Inflammatory macrophage (primary cell): ENCODE data around the gene PTPRE.

Experiments
- DNase-seq, 2 donors: peaks; one replicate each; pipeline ENCODE4 v3.0.0-alpha.2; 2020 to 2022

The PTPRE gene

GRCh38 chr10:128001363-128001745, 94.5 kb downstream of the PTPRE start:
- no peak for DNase-seq

DNA sequence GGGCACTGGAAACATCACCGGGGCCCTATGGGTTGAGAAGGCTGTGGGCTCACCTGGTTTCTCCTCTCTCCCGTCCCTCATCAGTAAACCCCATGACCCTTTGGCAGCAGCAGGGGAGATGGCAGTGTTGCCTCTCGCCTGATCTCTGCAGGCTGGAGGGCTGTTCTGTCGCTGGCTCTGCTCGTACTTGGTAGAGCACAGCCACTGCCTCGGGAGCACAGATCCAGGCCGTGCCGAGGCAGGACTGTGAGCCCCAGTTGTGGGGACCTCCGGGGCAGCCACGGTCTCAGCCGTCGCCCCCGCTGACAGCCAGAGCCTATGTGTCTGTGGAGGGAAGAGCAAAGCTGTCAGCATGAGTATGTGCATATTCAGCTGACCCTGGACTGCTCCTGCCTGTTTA, 94.9 kb downstream of the PTPRE start:
- DNase-seq: no peak

DNA sequence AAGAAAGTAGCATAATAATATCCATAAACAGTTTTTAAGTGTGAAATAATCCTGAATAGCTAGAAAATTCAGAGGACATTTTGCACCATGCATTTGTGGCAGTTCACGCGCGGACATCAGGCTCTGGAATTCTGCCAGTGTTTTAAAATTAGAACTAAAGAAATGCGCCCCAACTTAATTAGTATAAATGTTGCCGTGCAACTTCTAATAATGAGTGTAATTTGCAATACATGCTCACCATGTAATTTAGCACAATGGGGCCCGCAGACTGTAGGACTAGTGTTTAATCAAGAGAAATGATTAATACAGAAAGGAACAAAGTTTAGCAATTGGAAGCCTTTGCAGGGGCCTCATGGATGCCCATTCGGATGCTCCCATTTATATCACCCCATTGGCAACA, 96.6 kb downstream of the PTPRE start:
- no peak for DNase-seq

- no peak for DNase-seq
Observed at GRCh38 chr10:128005858-128006257, 99.0 kb downstream of the PTPRE start.

DNA sequence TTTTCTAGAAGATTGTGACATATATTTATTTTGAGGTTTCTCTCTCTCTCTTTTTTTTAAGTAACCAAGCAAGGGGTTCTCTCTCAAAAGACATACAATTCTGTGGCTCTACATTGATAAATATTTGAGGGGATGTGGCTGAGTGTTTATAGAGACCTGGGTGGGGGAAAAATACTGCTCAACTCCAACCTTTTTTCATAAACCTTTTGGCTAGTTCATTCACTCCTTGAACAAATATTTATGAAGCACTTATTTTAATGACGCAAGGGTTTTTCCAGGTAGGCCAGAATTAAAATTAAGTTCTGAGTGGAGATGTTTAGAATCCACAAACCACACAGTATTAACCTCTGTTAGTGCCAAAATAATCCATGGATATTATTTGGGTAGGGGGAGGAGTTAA, 100.2 kb downstream of the PTPRE start:
- no peak for DNase-seq

DNA sequence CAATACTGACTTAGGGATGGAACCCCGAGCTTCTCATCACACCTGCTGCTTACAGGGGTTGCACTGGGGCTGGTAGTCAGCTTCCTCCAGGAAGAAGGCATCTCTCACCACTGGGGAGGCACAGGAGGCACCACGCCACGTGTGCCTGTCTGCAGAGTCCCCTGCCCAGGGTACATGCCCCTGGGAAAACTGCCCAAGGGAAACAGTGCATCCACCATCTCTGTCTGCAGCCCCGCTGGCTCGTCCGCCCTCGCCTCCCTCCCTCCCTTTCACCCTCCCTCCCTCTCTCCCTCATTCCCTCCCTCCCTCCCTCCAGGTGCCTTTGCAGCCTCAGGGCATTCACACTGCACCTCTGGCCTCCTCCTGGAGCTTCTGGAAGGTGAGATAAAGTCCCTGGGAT, 101.1 kb downstream of the PTPRE start:
- DNase-seq: no peak

DNA sequence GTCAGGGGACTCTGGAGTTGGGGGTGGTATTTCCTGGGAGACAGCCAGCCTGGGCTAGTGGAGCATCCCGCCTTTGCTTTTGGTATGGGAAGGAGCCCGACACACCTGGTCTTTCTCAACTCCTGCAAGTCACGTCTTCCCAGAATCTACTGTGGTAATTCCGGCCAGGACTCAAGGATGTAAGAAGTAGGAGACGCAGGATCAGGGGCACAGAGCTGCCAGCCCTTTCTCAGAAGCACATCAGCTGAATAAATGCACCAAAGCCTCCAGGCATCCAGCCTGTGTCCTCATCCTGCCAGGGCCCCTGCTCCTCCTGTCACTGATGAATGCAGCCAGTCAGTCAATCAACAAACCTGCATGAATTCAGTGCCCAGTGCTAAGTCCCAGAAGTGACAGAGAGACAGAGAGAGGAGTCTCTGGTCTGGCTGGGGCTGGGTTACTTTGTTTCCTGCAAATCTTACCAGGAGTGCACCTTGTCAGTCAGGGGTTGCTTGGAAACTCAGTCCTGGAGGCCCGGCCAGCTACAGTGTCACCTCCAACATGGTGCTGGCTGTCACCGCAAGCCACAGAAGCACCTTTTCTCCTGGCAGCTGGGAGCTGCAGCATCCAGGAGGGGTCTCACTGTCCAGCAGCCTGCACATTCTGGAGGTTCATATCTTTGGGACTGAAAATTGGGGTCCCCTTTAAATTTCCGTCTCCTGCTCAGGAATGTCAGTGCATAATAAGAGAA, 101.8 kb downstream of the PTPRE start:
- no peak for DNase-seq

DNA sequence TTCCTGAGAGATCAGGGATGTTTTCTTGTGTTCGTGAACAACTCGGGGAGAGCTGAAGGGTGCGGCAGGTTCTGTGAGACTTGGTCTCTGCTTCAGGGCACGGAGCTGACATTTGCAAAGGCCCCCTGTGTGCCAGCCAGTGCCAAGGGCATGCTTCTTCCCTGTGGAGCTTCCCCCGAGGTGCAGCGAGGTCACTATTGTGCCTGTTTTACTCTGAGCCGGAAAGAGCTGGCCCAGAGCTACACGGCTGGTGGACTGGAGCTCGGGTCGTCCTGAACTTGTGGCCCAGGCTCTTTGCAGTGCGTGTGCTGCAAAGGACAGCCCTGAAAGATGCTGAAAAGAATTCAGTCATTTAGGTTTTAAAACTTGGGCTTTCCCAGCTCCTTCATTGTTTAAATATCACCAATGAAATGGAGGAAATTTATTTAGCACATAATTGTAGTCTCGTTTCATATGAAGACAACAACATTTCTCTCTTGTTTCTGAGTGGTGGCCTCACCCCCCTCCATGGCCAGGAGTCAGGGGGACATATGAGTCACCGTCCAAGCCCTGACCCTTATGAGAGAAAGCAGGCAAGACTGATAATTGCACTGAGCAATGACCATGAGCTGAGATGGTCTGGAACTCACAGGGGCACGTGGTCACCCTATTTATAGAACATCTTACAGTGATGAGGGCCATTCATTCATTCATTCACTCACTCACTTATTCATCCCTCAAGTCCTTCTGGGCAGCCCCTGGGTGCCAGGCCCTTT, 102.6 kb downstream of the PTPRE start:
- no peak for DNase-seq

GRCh38 chr10:128011059-128011979, 104.4 kb downstream of the PTPRE start:
- DNase-seq: peak; percentile 81 to 83

DNA sequence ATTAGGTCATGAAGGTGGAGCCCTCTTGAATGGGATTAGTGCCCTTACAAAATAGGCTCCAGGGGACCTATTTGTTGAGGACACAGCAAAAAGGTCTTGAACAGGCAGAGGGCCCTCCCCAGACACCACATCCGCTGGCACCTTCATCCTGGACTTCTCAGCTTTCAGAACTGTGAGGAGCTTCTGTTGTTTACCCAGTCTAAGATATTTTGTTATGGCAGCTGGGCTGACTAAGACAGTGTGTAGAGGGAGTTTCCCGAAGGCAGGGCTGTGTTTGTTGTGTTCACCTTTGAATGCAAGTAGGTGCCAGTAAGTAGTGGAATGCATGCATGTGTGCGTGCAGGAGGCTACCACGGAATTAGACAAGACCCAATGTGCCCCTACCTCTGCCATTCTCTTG, 106.7 kb downstream of the PTPRE start:
- no peak for DNase-seq

DNA sequence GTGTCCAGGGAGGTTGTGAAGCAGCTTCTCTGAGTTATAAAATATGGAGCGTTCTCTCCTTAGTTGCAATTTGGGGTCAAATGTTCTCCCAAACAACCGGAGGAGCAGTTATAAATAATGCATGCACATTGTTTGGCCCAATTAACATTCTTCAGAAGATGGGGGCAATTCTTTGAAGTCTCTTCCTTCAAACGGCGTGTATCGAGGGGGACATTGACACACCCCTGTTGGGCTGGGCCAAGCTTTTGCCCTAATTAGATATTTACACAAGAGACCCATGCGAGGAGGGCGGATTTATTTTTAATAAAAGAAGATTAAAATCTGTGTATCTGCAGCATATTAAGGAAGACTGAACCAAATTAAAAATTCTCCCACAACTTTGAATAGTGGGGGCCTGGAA, 107.3 kb downstream of the PTPRE start:
- DNase-seq: no peak

DNA sequence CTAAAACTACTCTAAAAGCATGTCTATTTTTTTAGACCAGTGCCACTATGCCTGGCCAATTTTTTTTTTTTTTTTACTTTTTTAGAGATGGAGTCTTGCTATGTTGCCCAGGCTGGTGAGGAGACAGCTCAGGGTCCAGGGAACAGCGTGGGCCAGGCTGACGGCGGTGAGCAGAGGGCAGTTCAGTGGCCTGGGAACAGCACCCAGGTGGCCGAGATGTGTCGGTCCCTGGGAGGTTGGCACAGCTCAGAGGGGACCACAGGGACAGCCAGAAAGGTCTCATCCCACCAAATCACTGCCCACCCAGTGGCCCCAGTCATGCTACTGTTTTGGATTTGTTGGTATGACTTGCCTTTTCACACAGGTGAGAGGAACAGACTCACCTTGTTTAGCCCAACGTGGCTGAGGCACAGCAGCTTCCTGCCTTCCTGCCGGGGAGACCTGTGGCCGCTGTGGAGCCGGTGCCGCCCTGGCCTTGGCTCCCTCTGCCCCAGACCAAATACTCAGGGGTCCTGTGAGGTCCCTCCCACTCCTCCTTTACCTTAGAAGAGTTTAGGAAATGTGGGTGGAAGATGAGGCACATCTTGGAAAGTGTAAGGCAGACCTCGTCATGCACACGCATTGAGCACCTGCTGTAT, 109.6 kb downstream of the PTPRE start:
- DNase-seq: no peak

DNA sequence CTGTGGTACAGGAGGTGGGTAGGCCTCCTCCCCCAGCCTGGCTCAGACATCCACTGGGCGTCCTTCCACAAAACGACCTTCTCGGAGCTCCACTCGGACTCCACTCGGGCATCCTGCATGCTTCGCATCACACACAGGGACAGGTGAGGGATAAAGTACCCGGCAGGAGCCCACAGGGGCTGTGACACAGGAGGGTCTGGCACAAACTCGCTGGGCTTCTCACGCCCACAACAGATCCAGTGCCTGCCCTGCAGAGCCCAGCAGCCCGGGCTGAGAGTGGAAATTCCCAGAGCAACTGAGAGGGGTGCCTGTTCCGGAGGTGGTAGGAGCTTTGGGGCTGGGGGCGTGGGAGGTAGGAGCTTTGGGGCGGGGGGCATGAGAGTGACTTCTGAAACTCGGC, 110.9 kb downstream of the PTPRE start:
- DNase-seq: no peak

- DNase-seq: no peak
Observed at GRCh38 chr10:128018236-128018635, 111.3 kb downstream of the PTPRE start.

- DNase-seq: no peak
Observed at GRCh38 chr10:128018691-128019090, 111.8 kb downstream of the PTPRE start.

DNA sequence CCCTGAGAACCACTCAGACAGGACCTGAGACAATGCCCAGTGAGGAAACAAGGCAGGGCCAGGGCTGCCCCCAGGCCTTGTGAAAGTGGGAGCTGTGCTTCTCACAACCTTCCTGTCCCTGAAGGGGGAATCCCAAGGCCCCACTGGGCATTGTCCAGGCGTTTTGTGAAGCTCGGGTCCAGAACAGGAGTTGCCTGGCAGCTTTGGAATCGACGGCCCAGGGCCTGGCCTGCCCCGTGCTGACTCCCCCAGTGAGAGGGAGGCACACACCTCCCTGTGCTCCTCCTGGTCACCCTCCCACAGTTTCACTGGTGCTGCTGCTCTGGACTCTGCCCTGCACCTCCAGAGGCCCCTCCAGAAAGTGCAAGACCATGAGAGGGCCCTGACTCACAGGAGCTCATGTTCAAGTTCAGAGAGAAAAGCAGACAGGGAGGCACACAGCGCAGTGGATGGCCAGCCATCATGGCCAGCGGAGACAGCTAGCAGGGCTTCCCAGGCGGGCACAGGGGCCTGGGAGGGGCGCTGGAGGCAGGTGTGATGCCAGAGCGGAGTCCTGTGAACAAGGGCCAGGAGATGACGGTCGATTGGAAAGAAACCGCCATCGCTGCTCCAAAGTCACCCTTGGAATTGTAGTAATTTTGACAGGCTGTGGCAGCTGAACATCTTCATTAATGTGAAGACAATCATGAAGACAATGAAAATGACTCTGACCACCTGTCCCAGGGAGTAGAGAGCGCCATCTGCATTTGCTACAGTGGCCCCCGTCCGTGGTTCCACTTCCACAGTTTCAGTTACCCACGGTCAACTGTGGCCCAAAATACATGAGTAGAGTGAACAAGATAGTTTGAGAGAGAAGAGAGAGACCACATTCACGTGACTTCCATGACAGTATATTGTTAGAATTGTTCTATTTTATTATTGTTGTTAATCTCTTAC, 115.6 kb downstream of the PTPRE start:
- DNase-seq: no peak

- no peak for DNase-seq
Observed at GRCh38 chr10:128024426-128024825, 117.5 kb downstream of the PTPRE start.

GRCh38 chr10:128025437-128025836, 118.5 kb downstream of the PTPRE start:
- DNase-seq: no peak

DNA sequence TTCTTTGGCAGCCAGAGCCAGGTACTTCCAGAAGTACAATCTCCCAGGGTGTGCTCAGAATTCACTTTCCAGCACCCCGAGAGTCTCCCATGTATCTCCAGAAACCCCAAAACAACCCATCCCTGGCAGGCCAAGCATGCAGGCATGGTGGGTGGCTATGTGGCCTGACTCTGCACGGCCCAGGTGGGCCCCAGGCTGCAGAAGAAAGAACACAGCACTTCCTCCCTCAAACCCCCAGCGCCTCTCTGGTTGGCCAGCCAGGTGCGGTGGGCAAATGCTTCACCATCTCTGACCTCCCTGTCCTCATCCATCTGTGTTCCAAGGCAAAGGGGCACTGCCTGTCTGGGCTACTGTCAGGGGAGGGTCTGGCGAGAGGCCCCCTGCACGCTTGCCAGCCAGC, 119.0 kb downstream of the PTPRE start:
- no peak for DNase-seq

DNA sequence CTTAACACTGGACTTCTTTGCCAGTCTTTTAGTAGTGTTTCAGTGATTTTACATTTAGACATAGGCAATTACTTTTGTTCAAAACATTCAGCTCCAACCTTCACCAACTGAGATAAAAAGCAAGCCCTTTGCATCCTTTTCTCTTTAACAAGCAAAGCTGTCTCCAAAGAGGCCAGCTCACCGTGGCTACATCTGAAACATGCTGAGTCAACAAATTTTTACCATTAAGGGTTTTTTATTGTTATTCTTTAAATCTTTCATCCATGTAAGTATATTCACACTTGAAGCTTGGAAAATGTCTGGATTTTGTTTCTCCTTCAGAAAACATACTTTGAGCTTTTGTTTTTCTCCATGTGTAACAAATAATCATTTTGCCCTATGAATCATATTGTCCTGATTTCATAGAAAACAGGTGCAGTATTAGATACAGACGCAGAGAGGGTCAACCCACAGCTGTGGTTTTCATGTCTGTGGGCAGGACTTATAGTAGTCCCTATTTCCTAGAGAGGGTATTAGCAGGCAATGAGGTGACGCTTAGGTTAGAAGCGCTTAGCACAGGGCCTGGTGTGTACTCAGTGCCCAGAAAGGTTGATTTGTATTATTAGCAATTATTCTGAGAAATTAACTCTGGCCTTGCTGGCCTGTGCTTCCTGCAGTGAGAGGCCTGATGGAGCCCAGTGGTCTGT, 119.9 kb downstream of the PTPRE start:
- no peak for DNase-seq

- DNase-seq: no peak
Observed at GRCh38 chr10:128027306-128027705, 120.4 kb downstream of the PTPRE start.
